Left lung (tissue), 10 donors: ENCODE measurements around the gene BTBD9. TPM values are rescaled to one million over a fixed set of nuclear protein-coding genes. Genes with fewer than 3 reads are reported as not detected.

Experiments
- ATAC-seq: fragments of 200-7000 bp; cut with Tn5 transposase; one replicate; pipeline ENCODE4 v1.9.1; 2020; ENCODE audit warnings: moderate library complexity
- DNase-seq, 4 donors: peaks; one replicate each; pipeline ENCODE4 v3.0.0-alpha.2; 2013 to 2020
- H3K27ac ChIP-seq, 2 donors: fragments of 200-600 bp; sonication (generic) in 1 of 2; one replicate each; pipeline versions ENCODE4 v1.5.0 to v1.8.0; 2020 to 2021
- H3K27me3 ChIP-seq, 2 donors: fragments of 200-600 bp; sonication (generic) in 1 of 2; one replicate each; pipeline versions ENCODE4 v1.5.0 to v1.8.0; 2020 to 2021
- H3K36me3 ChIP-seq, 2 donors: fragments of 200-600 bp; sonication (generic) in 1 of 2; one replicate each; pipeline versions ENCODE4 v1.5.0 to v1.8.0; 2020 to 2021
- H3K4me1 ChIP-seq, 2 donors: fragments of 200-600 bp; one replicate each; pipeline ENCODE4 v1.8.0; 2021
- H3K4me3 ChIP-seq, 2 donors: fragments of 200-600 bp; sonication (generic) in 1 of 2; one replicate each; pipeline versions ENCODE4 v1.5.0 to v1.8.0; 2020 to 2021; ENCODE audit warnings: mild to moderate bottlenecking in 1 of 2
- H3K9me3 ChIP-seq, 2 donors: fragments of 200-600 bp; sonication (generic) in 1 of 2; one replicate each; pipeline versions ENCODE4 v1.5.0 to v1.8.0; 2020 to 2021
- CTCF ChIP-seq, 2 donors: fragments of 200-600 bp; sonication (generic) in 1 of 2; IDR thresholded peaks; one replicate each; pipeline versions ENCODE4 v1.5.0 to v1.8.0; 2021; ENCODE audit warnings: antibody characterized with exemption in 2 of 2
- intact Hi-C, 2 donors: fragments of 100-400 bp; cut with DNase I; formaldehyde crosslinking; loops; one replicate each; pipeline versions ENCODE4 v1.11.2 to v1.14.2; 2022
- polyA plus RNA-seq, 6 donors: library from polyadenylated mRNA; unstranded; fragments of 120-200 nt; gene quantifications; one replicate each; pipeline ENCODE4 v1.2.1, GENCODE V29; 2013; ENCODE audit not compliant: insufficient read length in 6 of 6
- total RNA-seq, 2 donors: library from RNA; stranded (reverse); fragmentation: NEBNext Ultra II Directional; extraction: Animal tissue kit (Norgen Biotek cat#: 25700); gene quantifications; one replicate each; pipeline ENCODE4 v1.2.1, GENCODE V29; 2021
- donor health status: DM: no; HTN: yes; CAD: no.
- donor health status: DM: no; HTN: no; CAD: no.

Gene BTBD9
- total and polyA plus RNA-seq, 8 donors = 14.2 to 44.0 (median 16.0) TPM

DNA sequence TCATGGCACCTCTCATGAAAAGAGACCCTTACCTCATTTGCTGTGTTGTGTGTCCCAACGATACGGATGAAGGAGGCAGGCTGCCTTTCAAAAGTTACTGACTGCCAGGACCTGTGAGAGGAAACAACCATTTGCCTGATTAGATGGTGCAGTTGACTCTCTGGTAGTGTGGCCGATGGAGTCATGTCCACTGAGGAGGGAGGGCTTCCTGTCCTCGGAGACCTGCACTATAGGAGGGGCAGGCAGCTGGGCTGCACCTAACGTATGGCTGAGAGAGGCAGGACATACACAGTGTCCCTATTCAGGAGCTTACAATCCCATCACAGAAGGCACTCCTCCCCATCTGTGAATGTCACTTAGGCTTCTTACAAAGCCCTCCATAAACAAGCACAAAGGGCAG is 447.2 kb downstream of the BTBD9 start:
- ATAC-seq = no peak
- no peak for TF ChIP-seq CTCF (IDR thresholded peaks at IDR 0.05)
- peaks cover 0 to 15% of the 10 kb centered on the region in 2 donors for H3K36me3 ChIP-seq
- H3K27ac ChIP-seq = no peak overlapping the region
- H3K4me3 ChIP-seq = no peak overlapping the region
- intact Hi-C loops = no loop called here
- H3K27me3 ChIP-seq = no peaks in the 10 kb centered on the region
- H3K9me3 ChIP-seq = no peaks in the 10 kb centered on the region
- no peaks in the 10 kb centered on the region for H3K4me1 ChIP-seq
- no peak for DNase-seq

DNA sequence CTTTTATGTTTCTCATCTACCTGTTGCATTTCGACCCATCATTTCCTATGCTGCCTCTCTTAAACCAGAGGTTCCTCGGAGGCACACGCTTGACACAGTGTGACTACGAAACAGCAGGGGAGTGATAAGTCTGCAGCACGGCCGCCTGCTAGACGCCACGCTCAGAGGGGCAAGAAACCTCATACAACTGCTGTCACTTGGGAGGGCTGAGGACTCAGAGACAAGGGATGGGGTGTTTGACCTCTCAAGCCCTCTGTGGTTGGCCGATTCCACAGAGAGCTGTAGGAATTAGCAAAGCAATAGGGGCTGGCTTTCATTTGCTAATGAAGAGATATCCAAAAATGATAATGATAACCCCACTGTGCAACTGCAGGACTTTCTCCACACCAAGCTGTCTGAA is 447.7 kb downstream of the BTBD9 start:
- no peaks in the 10 kb centered on the region for H3K4me1 ChIP-seq
- H3K27me3 ChIP-seq = no peaks in the 10 kb centered on the region
- TF ChIP-seq CTCF (IDR thresholded peaks at IDR 0.05) = no peak
- no peaks in the 10 kb centered on the region for H3K9me3 ChIP-seq
- intact Hi-C loops = no loop called here
- ATAC-seq (no peak), DNase-seq (no peak)
- H3K27ac ChIP-seq = no peak overlapping the region
- no peak overlapping the region for H3K4me3 ChIP-seq
- H3K36me3 ChIP-seq = peaks cover 0 to 15% of the 10 kb centered on the region in 2 donors

- TF ChIP-seq CTCF (IDR thresholded peaks at IDR 0.05) = no peak
- no peaks in the 10 kb centered on the region for H3K9me3 ChIP-seq
- intact Hi-C loops = no loop called here
- H3K27ac ChIP-seq = no peak overlapping the region
- no peak overlapping the region for H3K4me3 ChIP-seq
- no peaks in the 10 kb centered on the region for H3K27me3 ChIP-seq
- ATAC-seq (no peak), DNase-seq (no peak)
- no peaks in the 10 kb centered on the region for H3K4me1 ChIP-seq
- peaks cover 0 to 15% of the 10 kb centered on the region in 2 donors for H3K36me3 ChIP-seq
Measured at GRCh38 chr6:38191418-38191817, 448.3 kb downstream of the BTBD9 start.

- ATAC-seq (no peak), DNase-seq (no peak)
- TF ChIP-seq CTCF (IDR thresholded peaks at IDR 0.05) = no peak
Measured at GRCh38 chr6:38188677-38189335, 450.9 kb downstream of the BTBD9 start.

DNA sequence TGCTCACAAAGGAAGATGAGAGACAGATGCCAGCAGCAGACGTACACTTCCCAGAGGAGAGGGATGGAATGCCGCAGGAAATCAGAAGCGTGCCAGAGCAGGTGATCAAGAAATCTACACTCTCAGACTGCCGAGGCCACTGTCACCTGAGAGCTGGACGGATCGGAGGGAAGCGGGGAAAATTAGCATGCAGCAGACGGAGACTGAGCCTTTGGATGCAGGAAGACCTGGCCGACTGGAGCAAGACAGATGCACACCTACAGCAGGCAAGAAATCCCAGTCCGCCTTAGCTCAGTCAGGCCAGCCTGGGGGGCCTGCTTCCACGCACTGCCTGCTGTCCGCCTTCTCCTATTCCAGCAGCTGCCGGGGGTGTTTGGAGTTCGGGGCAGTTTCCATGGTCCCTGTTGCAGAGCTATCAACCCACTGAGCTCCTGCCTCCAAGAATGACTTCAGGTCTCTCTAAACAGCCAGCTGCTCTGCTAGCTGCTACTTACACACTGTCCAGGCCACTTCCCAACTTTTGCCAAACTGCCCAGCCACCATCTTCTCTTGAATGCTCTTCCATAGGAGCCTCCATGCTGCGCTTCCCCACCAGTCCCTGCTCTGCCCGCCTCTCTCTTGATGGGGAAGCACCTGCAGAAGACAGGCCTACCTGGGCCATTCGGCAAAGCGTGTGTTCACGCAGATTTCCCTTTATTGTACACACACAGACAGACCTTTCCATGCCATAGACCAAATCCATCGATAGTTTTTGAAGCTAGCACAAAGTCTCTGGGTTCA is 451.7 kb downstream of the BTBD9 start:
- no peak for TF ChIP-seq CTCF (IDR thresholded peaks at IDR 0.05)
- DNase-seq (no peak), ATAC-seq (no peak)
- Histone ChIP-seq H3K9me3 (no peaks in the 10 kb centered on the region), H3K27ac (no peak overlapping the region), H3K36me3 (peaks cover 0 to 22% of the 10 kb centered on the region in 2 donors), H3K4me3 (no peak overlapping the region), H3K27me3 (no peaks in the 10 kb centered on the region), H3K4me1 (no peaks in the 10 kb centered on the region)
- intact Hi-C loops = no loop called here

More at GRCh38 chr6:38188677-38189335, 450.9 kb downstream of the BTBD9 start:
- Histone ChIP-seq H3K9me3 (no peaks in the 10 kb centered on the region), H3K4me1 (no peaks in the 10 kb centered on the region), H3K27ac (no peak overlapping the region), H3K36me3 (peaks cover 0 to 22% of the 10 kb centered on the region in 2 donors), H3K27me3 (no peaks in the 10 kb centered on the region), H3K4me3 (no peak overlapping the region)
- intact Hi-C loops = no loop called here
